Measurements from ENCODE around the gene MMP12. TPM values are rescaled to one million over a fixed set of nuclear protein-coding genes. Genes with fewer than 3 reads are reported as not detected.

Gene MMP12
- polyA plus RNA-seq, 1 of the 3 experiments (the other 2 are of a cell fraction): 2.0 TPM

DNA sequence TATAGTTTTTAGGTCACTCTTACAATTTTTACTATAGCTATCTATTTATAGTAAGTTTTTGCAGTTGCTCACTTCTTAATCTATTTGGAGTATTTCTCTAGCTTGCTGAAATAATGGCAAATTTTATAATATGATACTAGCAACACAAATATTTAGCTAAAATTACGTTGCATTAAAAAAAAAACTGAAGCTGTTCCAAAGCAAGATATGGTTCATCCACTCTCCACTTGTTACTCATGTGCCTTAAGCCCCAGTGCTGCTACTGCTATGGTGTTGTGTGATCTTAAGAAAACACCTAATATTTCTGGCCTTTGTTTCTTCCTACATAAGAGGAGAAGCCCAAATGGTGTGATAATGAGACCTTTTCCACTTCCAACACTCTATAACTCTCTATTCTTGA is 31.9 kb downstream of the MMP12 start:
- ChIA-PET CTCF (no interaction called here), POLR2A (no interaction called here)
- Histone ChIP-seq H3K9me3 (no peaks in the 10 kb centered on the region), H3K4me2 (peak overlapping the region; percentile 54; the same call in 1 of the 2 replicates), H3K4me1 (ENCODE audit: control insufficient read depth in 1 of 2, insufficient read depth in 2 of 2, low read depth in 1 of 2, low read length in 1 of 2) (peaks cover 0 to 20% of the 10 kb centered on the region in 2 experiments; a peak in 1 of 4 replicates), H3K9ac (no peak overlapping the region), H3K27ac (ENCODE audit: low read depth in 2 of 2, low read length in 1 of 2) (peak overlapping the region in 1 of 2 experiments; percentile 30; a peak in 2 of 4 replicates), H3K4me3 (ENCODE audit: low read depth in 2 of 2, low read length in 1 of 2) (no peak overlapping the region; a peak in 1 of 4 replicates), H3F3A (replicated peaks; ENCODE audit: insufficient read depth) (peaks cover 8% of the 10 kb centered on the region), H3K27me3 (ENCODE audit: insufficient read depth) (no peaks in the 10 kb centered on the region), H3K79me2 (ENCODE audit: insufficient read depth) (no peaks in the 10 kb centered on the region), H4K20me1 (ENCODE audit: insufficient read depth) (no peaks in the 10 kb centered on the region), H3K9me2 (no peaks in the 10 kb centered on the region), H3K36me3 (replicated peaks in 1 of 2; ENCODE audit: control insufficient read depth in 1 of 2, insufficient read depth in 2 of 2, low read length in 1 of 2) (no peaks in the 10 kb centered on the region), H2AFZ (ENCODE audit: low read depth) (no peak overlapping the region; the same call in 1 of the 2 replicates)
- WGBS (ENCODE audit: low lambda C conversion rate): 7% methylated on average over 1 of the region's 1 CpG
- no peak for TF ChIP-seq FOXM1 (IDR thresholded peaks at IDR 0.05; ENCODE audit: low read depth)
- no peak for DNase-seq

DNA sequence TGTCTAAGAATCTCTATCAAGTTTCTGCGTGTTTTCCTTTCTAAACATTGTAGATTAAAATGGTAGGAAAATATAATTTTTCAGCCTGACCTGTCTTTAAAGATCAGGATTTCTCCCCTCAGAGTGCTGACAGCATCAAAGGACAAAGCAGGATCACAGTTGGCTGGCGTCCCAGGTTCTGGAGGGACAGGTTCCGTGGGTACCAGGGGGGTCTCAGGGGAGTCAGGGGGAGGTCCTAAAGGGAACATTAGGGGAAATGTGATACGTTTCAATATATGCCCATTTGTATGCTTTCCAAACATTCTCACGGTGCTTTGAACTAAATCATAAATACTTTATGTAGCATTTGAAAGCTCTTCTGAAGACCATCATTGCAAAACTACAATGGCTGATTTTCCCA is 34.8 kb downstream of the MMP12 start:
- no peaks in the 10 kb centered on the region for H4K20me1 ChIP-seq (ENCODE audit: insufficient read depth)
- H2AFZ ChIP-seq (ENCODE audit: low read depth): peak overlapping the region; percentile 36; the same call in 1 of the 2 replicates
- no peak for DNase-seq
- H3K36me3 ChIP-seq (replicated peaks in 1 of 2; ENCODE audit: control insufficient read depth in 1 of 2, insufficient read depth in 2 of 2, low read length in 1 of 2): no peaks in the 10 kb centered on the region
- H3K9ac ChIP-seq: no peak overlapping the region
- WGBS (ENCODE audit: low lambda C conversion rate): 19% methylated on average over 5 of the region's 5 CpGs
- peaks cover 18% of the 10 kb centered on the region for H3F3A ChIP-seq (replicated peaks; ENCODE audit: insufficient read depth)
- ChIA-PET POLR2A (no interaction called here), CTCF (interaction anchor here (2.0 kb wide), 1 partner anchor 9 kb away, joined by 4 read pairs; no protein-coding TSS in a partner anchor)
- TF ChIP-seq NFIC (IDR thresholded peaks at IDR 0.05; ENCODE audit: borderline replicate concordance) (no peak), EP300 (IDR thresholded peaks at IDR 0.05; ENCODE audit: borderline replicate concordance in 1 of 2, low read depth in 1 of 2, low read length in 1 of 2) (no peak), FOXJ3 (CRISPR knock-in tag; IDR thresholded peaks at IDR 0.05) (no peak), MEF2A (IDR thresholded peaks at IDR 0.05; ENCODE audit: borderline replicate concordance, low read depth) (no peak), RFX5 (IDR thresholded peaks at IDR 0.05; ENCODE audit: low read length) (no peak), GABPA (IDR thresholded peaks at IDR 0.05; ENCODE audit: low read depth) (no peak), MXI1 (IDR thresholded peaks at IDR 0.05; ENCODE audit: low read depth, low read length) (no peak), ELF1 (IDR thresholded peaks at IDR 0.05) (no peak), FOXM1 (IDR thresholded peaks at IDR 0.05; ENCODE audit: low read depth) (no peak), SMC3 (IDR thresholded peaks at IDR 0.05; ENCODE audit: low read depth, low read length) (no peak)
- TF ChIP-seq, protein P1, sequence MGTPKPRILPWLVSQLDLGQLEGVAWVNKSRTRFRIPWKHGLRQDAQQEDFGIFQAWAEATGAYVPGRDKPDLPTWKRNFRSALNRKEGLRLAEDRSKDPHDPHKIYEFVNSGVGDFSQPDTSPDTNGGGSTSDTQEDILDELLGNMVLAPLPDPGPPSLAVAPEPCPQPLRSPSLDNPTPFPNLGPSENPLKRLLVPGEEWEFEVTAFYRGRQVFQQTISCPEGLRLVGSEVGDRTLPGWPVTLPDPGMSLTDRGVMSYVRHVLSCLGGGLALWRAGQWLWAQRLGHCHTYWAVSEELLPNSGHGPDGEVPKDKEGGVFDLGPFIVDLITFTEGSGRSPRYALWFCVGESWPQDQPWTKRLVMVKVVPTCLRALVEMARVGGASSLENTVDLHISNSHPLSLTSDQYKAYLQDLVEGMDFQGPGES (IDR thresholded peaks at IDR 0.05; ENCODE audit: low read depth, low read length): no peak
- TF ChIP-seq, protein P2, sequence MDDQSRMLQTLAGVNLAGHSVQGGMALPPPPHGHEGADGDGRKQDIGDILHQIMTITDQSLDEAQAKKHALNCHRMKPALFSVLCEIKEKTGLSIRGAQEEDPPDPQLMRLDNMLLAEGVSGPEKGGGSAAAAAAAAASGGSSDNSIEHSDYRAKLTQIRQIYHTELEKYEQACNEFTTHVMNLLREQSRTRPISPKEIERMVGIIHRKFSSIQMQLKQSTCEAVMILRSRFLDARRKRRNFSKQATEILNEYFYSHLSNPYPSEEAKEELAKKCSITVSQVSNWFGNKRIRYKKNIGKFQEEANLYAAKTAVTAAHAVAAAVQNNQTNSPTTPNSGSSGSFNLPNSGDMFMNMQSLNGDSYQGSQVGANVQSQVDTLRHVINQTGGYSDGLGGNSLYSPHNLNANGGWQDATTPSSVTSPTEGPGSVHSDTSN (IDR thresholded peaks at IDR 0.05): no peak
- H3K4me2 ChIP-seq: no peak overlapping the region
- no peaks in the 10 kb centered on the region for H3K79me2 ChIP-seq (ENCODE audit: insufficient read depth)
- H3K27me3 ChIP-seq (ENCODE audit: insufficient read depth): no peaks in the 10 kb centered on the region
- H3K4me3 ChIP-seq (ENCODE audit: low read depth in 2 of 2, low read length in 1 of 2): no peak overlapping the region
- H3K9me3 ChIP-seq: no peaks in the 10 kb centered on the region
- peaks cover 0 to 28% of the 10 kb centered on the region in 2 experiments; a peak in 2 of 4 replicates for H3K4me1 ChIP-seq (ENCODE audit: control insufficient read depth in 1 of 2, insufficient read depth in 2 of 2, low read depth in 1 of 2, low read length in 1 of 2)
- H3K27ac ChIP-seq (ENCODE audit: low read depth in 2 of 2, low read length in 1 of 2): no peak overlapping the region
- H3K9me2 ChIP-seq: no peaks in the 10 kb centered on the region

Measured in SK-N-SH (cell line).